Esophagus (tissue), 2 donors: ENCODE results near the gene ZNF33B. TPM values are rescaled to one million over a fixed set of nuclear protein-coding genes. Genes with fewer than 3 reads are reported as not detected.

ENCODE experiments used
- H3K27ac ChIP-seq, 2 donors: one replicate each; pipeline ENCODE4 v1.5.1; 2013; ENCODE audit warnings: low read depth in 2 of 2, mild to moderate bottlenecking in 2 of 2, inconsistent platforms in 1 of 2, low read length in 1 of 2, moderate library complexity in 1 of 2
- H3K27me3 ChIP-seq, 2 donors: one replicate each; pipeline ENCODE4 v1.6.1; 2013; ENCODE audit warnings: low read length in 2 of 2, control low read depth in 1 of 2, mild to moderate bottlenecking in 1 of 2; ENCODE audit not compliant: insufficient read depth in 2 of 2, control insufficient read depth in 1 of 2
- H3K36me3 ChIP-seq, 2 donors: one replicate each; pipeline ENCODE4 v1.6.1; 2013; ENCODE audit warnings: low read length in 1 of 2; ENCODE audit not compliant: control insufficient read depth in 2 of 2, insufficient read depth in 2 of 2
- H3K4me1 ChIP-seq, 2 donors: one replicate each; pipeline ENCODE4 v1.6.1; 2013; ENCODE audit warnings: low read length in 1 of 2; ENCODE audit not compliant: control insufficient read depth in 2 of 2, insufficient read depth in 2 of 2
- H3K4me3 ChIP-seq, 2 donors: one replicate each; pipeline ENCODE4 v1.5.1; 2013; ENCODE audit warnings: low read length in 2 of 2, mild to moderate bottlenecking in 2 of 2, low read depth in 1 of 2, moderate library complexity in 1 of 2
- H3K9me3 ChIP-seq, 2 donors: one replicate each; pipeline ENCODE4 v1.6.1; 2013; ENCODE audit warnings: mild to moderate bottlenecking in 2 of 2, low read depth in 1 of 2, low read length in 1 of 2, moderate library complexity in 1 of 2; ENCODE audit not compliant: control insufficient read depth in 2 of 2, insufficient read depth in 1 of 2
- WGBS, 2 donors: extraction: QIAGEN DNeasy Blood & Tissue Kit; methylation state at CpG; one replicate each; pipeline ENCODE4 v1.1.7; 2013; 5-methylcytosine and 5-hydroxymethylcytosine counted together
- polyA plus RNA-seq, 2 donors: library from polyadenylated mRNA; stranded (reverse); fragments of 200-250 nt; gene quantifications; one replicate each; pipeline ENCODE4 v1.2.3, GENCODE V29; 2013
- donor health status: healthy with polysubstance abuse.
- donor health status: Bipolar disorder and iron deficiency.

ZNF33B gene
- polyA plus RNA-seq, 2 donors, result 6.0 to 7.9 TPM

GRCh38 chr10:42623929-42624328 is 14.4 kb downstream of the ZNF33B start:
- WGBS, 2 donors, result 81 to 82% methylated on average over 4 of the region's 4 CpGs
- H3K4me1 ChIP-seq, result no peaks in the 10 kb centered on the region
- H3K36me3 ChIP-seq, result peaks cover 0 to 9% of the 10 kb centered on the region in 2 donors
- H3K27ac ChIP-seq, result no peak overlapping the region
- no peaks in the 10 kb centered on the region for H3K27me3 ChIP-seq
- no peak overlapping the region for H3K4me3 ChIP-seq
- peaks cover 0 to 3% of the 10 kb centered on the region in 2 donors for H3K9me3 ChIP-seq

- peaks cover 0 to 5% of the 10 kb centered on the region in 2 donors for H3K36me3 ChIP-seq
- no peak overlapping the region for H3K4me3 ChIP-seq
- H3K27ac ChIP-seq, result no peak overlapping the region
- WGBS, 2 donors, result 87 to 90% methylated on average over 4 of the region's 4 CpGs
- no peaks in the 10 kb centered on the region for H3K27me3 ChIP-seq
- no peaks in the 10 kb centered on the region for H3K9me3 ChIP-seq
- no peaks in the 10 kb centered on the region for H3K4me1 ChIP-seq
Observed at GRCh38 chr10:42618424-42618823, 19.9 kb downstream of the ZNF33B start.

- Histone ChIP-seq H3K27ac (no peak overlapping the region), H3K27me3 (no peaks in the 10 kb centered on the region), H3K4me3 (no peak overlapping the region), H3K9me3 (no peaks in the 10 kb centered on the region), H3K4me1 (no peaks in the 10 kb centered on the region), H3K36me3 (no peaks in the 10 kb centered on the region)
- 70 to 74% methylated on average over 3 of the region's 3 CpGs for WGBS, 2 donors
Observed at GRCh38 chr10:42615419-42615818, 23.0 kb downstream of the ZNF33B start.

GRCh38 chr10:42609872-42610271 is 28.5 kb downstream of the ZNF33B start:
- WGBS, 2 donors, result 92 to 98% methylated on average over 1 of the region's 1 CpG
- Histone ChIP-seq H3K9me3 (no peaks in the 10 kb centered on the region), H3K4me1 (no peaks in the 10 kb centered on the region), H3K27me3 (no peaks in the 10 kb centered on the region), H3K4me3 (no peak overlapping the region), H3K27ac (no peak overlapping the region), H3K36me3 (peaks cover 0 to 2% of the 10 kb centered on the region in 2 donors)

GRCh38 chr10:42598249-42598873 is 40.0 kb downstream of the ZNF33B start:
- 95 to 98% methylated on average over 4 of the region's 4 CpGs for WGBS, 2 donors
- Histone ChIP-seq H3K27ac (no peak overlapping the region), H3K4me3 (no peak overlapping the region), H3K4me1 (no peaks in the 10 kb centered on the region), H3K36me3 (peaks cover under 1 to 3% of the 10 kb centered on the region in 2 donors), H3K27me3 (no peaks in the 10 kb centered on the region), H3K9me3 (peaks cover 0 to 2% of the 10 kb centered on the region in 2 donors)

- Histone ChIP-seq H3K4me1 (no peaks in the 10 kb centered on the region), H3K27ac (no peak overlapping the region), H3K36me3 (peaks cover 7 to 12% of the 10 kb centered on the region in 2 donors), H3K27me3 (no peaks in the 10 kb centered on the region), H3K9me3 (peaks cover 0 to 3% of the 10 kb centered on the region in 2 donors), H3K4me3 (no peak overlapping the region)
Observed at GRCh38 chr10:42596196-42596595, 42.2 kb downstream of the ZNF33B start.

- peaks cover 7 to 15% of the 10 kb centered on the region in 2 donors for H3K36me3 ChIP-seq
- H3K27me3 ChIP-seq, result no peaks in the 10 kb centered on the region
- peaks cover 0 to 6% of the 10 kb centered on the region in 2 donors for H3K9me3 ChIP-seq
- H3K4me3 ChIP-seq, result no peak overlapping the region
- H3K27ac ChIP-seq, result no peak overlapping the region
- 75 to 81% methylated on average over 5 of the region's 5 CpGs for WGBS, 2 donors
- no peaks in the 10 kb centered on the region for H3K4me1 ChIP-seq
Observed at GRCh38 chr10:42594246-42594650, 44.1 kb downstream of the ZNF33B start.

GRCh38 chr10:42593284-42593683 is 45.1 kb downstream of the ZNF33B start:
- Histone ChIP-seq H3K27me3 (no peaks in the 10 kb centered on the region), H3K27ac (no peak overlapping the region), H3K9me3 (peaks cover 0 to 10% of the 10 kb centered on the region in 2 donors), H3K4me1 (no peaks in the 10 kb centered on the region), H3K4me3 (no peak overlapping the region), H3K36me3 (peaks cover 9 to 15% of the 10 kb centered on the region in 2 donors)
- WGBS, 2 donors, result 93 to 100% methylated on average over 1 of the region's 1 CpG

- no peak overlapping the region for H3K27ac ChIP-seq
- no peaks in the 10 kb centered on the region for H3K4me1 ChIP-seq
- H3K27me3 ChIP-seq, result no peaks in the 10 kb centered on the region
- H3K4me3 ChIP-seq, result no peak overlapping the region
- peaks cover 10 to 14% of the 10 kb centered on the region in 2 donors for H3K36me3 ChIP-seq
- 92 to 93% methylated on average over 5 of the region's 5 CpGs for whole genome bisulfite sequencing, 2 donors
- peaks cover 0 to 29% of the 10 kb centered on the region in 2 donors for H3K9me3 ChIP-seq
Observed at GRCh38 chr10:42583828-42584227, 54.5 kb downstream of the ZNF33B start.

- no peak overlapping the region for H3K4me3 ChIP-seq
- no peaks in the 10 kb centered on the region for H3K4me1 ChIP-seq
- 73 to 76% methylated on average over 6 to 7 of the region's 7 CpGs for whole genome bisulfite sequencing, 2 donors
- peaks cover 0 to 3% of the 10 kb centered on the region in 2 donors for H3K9me3 ChIP-seq
- H3K27ac ChIP-seq, result no peak overlapping the region
- no peaks in the 10 kb centered on the region for H3K27me3 ChIP-seq
- peaks cover 0 to 3% of the 10 kb centered on the region in 2 donors for H3K36me3 ChIP-seq
Observed at GRCh38 chr10:42578019-42578418, 60.4 kb downstream of the ZNF33B start.
